Left renal pelvis (tissue), 4 donors: ENCODE results near the gene ATG13. TPM values are rescaled to one million over a fixed set of nuclear protein-coding genes. Genes with fewer than 3 reads are reported as not detected.
"Not testable (repeated sequence)": the region's sequence is repeated elsewhere in the genome, so short reads cannot be mapped to it uniquely, and the experiment has no call there.

Source experiments
- DNase-seq, 4 donors: peaks; one replicate each; pipeline ENCODE4 v3.0.0-alpha.2; 2013; ENCODE audit warnings: low read depth in 4 of 4, low spot score in 3 of 4
- polyA plus RNA-seq, 4 donors: library from polyadenylated mRNA; unstranded; fragments of 120-200 nt; gene quantifications; one replicate each; pipeline ENCODE4 v1.2.1, GENCODE V29; 2013; ENCODE audit not compliant: insufficient read length in 4 of 4

The ATG13 gene
- polyA plus RNA-seq, 4 donors: 49.9 to 75.4 (median 66.0) TPM

DNA sequence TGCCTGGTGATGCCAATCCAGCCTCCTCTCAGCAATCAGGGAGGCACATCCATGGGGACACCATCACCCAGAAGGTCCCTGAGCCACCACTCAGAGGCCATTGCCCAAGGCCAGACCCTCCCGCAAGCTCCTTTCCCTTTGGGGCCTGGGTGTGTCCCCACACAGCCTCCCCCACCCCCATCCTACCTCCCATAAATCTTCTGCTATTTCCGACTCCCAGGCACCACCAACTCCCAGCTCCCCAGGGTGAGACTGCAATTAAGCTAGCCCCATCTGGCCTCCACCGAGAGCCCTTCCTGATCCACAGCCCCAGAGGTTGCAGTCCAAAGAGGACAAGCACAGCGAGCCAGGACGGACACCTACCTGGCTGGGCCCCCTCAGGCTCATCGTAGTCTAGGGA, 76.7 kb downstream of the ATG13 start:
- no peak for DNase-seq

DNA sequence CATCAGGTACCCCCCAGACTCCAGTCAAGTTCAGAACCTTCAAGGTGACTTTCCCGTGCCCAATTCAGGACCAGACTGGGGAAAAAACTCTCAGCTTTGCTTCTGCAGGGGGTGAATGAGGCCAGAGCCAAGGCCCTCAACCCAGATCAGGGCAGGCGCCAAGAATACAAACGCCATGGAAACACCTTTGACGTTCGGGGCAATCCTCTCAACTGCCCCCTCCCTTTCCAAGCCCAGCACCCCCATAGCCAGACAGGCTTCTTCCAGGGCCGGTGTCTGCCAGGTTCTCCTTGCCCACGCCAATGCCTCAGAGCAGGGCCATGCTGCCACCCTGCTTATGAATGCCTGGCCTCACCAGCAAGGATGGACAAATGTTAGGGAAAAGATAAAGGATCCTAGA, 77.3 kb downstream of the ATG13 start:
- no peak for DNase-seq

DNA sequence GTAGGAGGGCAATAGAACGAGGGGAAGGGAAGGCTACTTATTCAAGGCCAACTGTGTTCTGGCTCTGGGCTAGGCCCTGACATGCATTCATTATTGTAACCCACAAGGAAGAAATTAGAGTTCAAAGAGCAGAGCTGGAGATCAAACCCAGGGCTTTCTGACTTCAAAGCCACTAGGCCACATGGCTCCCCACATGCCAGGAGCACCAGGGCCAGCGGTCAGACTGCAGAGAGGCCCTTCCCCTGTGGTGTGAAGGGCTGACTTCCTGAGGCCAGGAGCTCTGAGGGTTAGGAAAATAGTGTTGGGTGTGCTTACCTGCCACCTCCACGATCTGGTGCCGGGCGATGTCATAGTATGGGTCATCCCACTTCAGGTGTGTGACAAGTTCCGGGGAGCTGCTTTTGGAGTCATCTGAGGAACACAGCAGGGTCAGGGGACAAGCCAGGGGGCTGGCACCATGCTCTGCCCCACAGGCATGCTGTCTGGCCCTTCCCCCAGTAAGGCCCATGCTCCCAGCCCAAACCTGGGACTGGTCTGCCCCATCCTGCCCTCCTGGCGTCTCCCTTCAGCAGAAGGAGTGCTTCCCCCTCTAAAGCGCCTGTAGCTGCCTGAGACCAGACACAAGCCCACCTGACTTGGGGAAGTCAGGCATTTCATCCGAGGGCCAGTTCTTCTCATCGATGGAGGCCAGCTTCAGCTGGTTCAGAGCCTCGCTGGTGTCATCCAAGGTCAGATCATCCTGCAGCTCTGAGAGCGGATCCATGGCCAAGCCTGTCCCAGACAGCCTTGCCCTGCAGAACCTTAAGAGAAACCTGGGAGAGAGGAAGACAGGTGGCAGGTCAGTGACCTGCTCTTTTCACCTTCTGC, 78.2 kb downstream of the ATG13 start:
- no peak for DNase-seq

DNA sequence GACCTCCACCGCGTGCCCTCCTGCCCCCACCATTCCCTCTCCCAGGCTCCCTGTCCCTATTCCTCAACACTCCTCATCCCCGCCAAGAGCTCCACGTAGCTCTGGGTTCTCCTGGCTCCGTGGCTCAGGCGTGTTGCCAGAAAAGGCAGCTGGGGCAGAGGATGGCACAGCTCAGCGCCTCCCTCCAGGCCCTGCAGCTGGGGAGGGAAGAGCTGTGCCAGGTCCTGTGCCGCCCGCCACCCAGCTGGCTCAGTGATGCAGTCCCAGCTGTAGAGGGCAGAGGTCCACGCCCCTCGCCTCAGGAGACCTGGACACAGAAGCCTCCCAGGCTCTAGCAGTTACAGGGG, 78.8 kb downstream of the ATG13 start:
- no peak for DNase-seq

DNA sequence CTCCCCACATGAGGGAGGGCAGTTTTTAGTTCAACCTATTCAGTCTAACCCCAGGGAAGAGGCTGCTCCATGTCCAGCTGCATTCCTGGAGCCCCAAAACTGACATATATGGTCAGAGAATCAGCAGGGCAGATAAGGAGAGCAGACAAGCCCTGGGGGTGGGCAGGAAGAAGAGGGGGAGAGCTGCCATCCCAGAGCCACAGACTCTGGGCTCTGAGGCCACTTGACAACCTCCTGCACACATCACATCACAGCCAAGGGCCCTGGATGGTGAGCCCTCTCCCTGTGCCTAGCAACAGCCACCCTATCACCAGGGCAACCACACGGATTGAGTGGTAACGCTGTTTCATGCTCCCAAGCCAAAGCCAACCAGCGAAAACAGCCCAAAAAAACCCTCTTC, 80.0 kb downstream of the ATG13 start:
- no peak for DNase-seq

DNA sequence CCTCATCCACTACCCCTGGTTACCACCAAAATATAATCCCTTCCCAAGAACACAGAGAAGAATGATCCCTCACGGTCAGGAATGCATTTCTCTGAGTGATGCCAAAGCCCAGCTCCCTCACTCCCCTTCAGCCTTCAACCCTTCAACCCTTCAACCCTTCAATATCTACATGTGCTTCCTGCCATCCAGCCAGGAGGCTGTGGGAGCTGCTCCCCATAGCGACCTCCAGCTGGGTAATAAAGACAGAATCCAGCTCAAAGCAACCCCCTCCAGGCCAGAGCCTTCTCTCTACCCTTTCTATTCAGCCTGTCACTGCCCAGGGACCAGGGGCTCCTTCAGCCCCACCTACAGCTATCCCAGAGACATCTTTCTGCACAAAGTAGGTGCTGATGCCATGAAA, 80.4 kb downstream of the ATG13 start:
- DNase-seq: no peak

DNA sequence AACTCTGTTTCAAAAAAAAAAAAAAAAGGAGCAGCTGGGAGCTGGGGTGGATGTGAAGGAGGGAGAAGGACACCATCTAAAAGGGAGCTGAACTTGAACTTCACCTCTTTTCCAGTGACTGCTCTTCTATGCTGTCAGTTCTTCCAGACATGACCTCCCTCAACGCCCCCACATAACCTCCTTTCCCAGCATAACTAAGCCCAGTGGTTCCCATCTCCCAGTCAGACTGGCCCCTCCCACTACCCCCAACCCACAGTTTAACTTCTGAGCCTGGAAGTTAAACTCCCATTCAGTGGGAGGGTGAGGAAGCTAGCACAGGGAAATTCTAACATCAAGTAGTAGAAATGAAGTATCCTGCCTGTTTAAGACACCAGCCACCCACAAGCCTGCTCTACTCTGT, 81.2 kb downstream of the ATG13 start:
- no peak for DNase-seq

DNA sequence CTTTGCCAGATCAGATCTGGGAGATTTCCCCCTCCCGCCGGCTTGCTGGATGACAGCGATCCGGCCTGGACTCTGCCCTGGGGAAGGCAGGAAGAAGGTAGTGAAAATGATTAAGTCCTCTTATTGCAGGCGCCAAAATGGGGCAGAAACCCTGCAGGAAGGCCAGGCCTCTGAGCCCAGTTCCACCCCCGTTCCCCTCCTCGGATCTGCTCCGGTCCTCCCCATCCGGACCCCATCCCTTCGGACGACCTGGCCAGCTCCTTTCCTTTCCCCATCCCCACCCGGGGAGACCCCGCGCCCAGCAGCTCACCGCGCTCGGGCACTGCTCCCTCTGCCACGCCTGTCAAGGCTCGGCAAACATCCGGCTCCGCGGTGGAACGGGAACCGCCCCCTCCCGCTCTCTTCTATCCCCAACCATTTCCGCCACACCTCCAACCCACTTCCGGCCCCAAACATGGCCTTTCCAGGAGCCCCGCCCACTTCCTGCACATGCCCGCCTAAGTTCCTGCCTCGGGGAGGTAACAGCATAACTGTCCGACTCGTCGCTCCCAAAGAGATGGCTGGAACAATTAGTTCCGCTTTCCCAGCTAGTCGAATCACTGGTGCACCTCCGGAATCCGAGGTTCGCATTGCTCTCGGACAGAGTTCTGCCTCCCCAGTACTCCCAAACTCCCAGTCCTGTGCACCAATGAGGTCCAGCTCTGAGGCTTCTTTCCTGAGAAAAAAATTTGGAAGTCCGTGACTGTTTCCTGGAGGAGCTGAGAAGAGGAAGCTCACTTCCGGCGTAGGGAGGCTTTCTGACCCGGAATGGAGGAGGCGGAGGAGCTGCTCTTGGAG, 83.1 kb downstream of the ATG13 start, which contains the start of the genes ARHGAP1 and ZNF408:
Gene ARHGAP1, minus strand, starts transcription at position 379 of the 837 bp plus-strand sequence. CDS start 4,512 bp downstream, outside the sequence.
Gene ZNF408, plus strand, starts transcription at position 791 of the 837 bp plus-strand sequence. Its CDS starts 17 bp downstream, at position 808.
- peak; percentile 95 to 98 (median 96) for DNase-seq

DNA sequence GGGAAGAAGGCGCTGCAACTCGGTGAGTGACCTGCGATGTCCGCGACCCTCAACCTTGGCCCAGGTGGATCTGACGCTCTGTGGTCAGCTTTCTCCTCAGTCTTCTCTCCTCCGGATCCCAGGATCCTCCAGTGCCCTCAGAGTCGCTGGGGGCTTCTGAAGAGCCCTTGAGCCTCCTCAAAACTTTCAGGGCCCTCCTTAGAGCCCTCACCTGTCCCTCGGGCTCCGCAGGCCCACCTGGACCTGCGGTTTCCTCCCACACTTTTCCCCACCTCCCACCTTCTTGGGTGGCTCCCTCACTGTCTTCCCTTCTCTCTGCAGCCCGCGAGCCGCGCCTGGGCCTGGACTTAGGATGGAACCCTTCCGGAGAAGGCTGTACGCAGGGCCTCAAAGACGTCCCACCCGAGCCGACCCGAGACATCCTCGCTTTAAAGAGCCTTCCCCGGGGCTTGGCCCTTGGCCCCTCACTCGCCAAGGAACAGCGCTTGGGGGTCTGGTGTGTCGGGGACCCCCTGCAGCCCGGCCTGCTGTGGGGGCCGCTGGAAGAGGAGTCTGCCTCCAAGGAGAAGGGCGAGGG, 83.8 kb downstream of the ATG13 start:
- no peak for DNase-seq

DNA sequence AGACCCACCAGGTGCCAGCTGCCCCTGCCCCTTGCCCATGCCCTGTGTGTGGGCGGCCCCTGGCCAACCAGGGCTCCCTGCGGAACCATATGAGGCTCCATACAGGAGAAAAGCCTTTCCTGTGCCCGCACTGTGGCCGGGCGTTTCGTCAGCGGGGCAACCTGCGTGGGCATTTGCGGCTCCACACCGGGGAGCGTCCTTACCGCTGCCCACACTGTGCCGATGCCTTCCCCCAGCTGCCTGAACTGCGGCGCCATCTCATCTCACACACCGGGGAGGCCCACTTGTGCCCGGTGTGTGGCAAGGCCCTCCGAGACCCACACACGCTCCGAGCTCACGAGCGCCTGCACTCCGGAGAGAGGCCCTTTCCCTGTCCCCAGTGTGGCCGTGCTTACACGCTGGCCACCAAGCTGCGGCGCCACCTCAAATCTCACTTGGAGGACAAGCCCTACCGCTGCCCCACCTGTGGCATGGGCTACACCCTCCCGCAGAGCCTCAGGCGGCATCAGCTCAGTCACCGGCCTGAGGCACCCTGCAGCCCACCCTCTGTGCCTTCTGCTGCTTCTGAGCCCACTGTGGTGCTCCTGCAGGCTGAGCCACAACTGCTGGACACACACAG, 87.8 kb downstream of the ATG13 start:
- DNase-seq: no peak

DNA sequence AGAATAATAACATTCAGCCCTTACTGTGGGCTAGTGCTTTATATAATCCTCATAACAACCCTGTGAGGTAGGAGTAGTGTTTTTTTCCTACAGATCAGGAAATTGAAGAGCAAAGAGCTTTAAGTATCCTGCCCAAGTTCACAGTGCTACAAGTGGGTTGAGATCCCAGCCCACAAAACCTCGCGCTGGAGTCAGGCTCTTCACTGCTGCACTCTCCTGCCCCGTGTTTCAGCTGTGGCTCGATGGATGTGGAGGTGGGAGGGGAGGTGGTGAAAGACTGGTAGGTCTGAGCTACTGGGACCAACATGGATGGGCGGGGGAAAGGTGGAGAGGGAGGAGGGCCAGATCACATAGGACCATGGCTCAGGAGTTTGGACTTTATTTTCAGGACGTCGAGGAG, 89.5 kb downstream of the ATG13 start:
- no peak for DNase-seq

DNA sequence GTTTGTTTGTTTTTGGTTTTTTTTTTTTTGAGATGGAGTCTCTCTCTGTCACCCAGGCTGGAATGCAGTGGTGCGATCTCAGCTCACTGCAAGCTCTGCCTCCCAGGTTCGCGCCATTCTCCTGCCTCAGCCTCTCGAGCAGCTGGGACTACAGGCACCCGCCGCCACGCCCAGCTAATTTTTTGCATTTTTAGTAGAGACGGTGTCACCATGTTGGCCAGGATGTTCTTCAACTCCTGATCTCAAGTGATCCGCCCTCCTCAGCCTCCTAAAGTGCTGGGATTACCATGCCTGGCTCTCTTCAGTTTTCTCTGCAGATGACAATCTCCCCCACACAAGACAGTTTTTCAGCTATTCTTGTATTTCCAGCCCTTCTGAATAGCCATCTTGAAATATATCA, 92.0 kb downstream of the ATG13 start:
- not testable (repeated sequence) for DNase-seq

DNA sequence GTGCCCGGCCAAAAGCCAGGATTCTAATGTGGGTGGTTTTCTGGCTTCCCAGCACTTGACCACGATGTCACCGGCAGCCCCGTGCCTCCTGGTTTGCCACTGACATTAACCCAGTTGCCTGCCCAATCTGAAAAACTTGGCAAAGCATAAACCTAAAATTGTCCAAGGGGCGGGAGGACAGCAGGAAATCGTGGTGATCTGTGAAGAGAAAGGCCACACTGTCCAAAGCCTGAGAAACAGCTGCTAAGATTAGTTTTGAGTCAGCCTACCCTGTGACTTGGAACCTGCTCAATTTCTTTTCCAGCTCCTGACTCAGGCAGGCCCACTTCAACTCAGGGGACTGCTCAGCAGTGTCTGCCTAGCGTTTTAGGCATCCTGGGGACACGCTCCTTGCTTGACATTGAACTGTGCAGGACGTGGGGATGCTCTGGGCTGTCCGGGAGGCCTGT, 93.5 kb downstream of the ATG13 start:
- no peak for DNase-seq

DNA sequence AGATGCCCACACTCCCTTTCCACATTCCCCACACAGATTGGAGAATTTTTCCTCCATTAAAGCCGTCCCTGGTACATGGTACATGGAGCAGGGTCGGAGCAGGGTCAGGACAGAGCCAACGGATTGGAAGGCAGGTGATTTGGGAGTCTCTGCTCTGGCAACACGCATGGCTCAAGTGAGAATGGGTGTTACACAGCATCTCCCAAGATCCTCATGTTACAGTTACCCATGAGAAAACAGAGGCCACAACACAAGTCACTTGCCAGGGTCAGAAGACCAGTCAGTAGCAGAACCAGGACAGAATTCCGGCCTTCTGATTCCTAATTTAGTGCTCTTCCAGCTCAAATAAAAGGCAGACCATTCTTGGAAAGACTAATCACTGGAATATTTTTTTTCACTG, 94.0 kb downstream of the ATG13 start:
- no peak for DNase-seq

DNA sequence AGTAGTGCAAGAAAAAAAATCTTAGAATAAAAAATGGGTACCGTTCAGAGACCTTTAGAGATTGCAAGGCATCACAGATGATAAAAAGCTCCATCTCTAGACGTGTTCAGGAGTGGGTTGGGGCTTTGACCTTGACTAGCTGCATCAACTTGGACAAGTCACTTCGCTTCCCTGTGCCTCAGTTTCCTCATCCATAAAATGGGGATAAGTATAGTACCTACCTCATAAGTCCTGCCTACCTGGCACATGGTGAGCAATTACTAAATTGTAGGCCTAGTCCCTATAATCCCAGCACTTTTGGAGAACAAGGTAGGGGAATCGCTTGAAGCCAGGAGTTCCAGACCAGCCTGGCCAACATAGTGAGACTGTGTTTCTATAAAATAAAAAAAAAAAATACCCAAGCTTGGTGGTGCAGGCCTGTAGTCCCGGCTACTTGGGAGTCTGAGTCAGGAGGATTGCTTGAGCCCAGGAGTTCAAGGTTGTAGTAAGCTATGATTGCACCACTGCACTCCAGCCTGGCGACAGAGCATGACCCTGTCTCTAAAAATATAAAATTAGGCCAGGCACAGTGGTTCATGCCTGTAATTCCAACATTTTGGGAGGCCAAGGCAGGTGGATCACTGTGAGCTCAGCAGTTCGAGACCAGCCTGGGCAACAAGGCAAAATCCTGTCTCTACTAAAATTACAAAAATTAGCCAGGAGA, 95.7 kb downstream of the ATG13 start:
- DNase-seq: no peak

DNA sequence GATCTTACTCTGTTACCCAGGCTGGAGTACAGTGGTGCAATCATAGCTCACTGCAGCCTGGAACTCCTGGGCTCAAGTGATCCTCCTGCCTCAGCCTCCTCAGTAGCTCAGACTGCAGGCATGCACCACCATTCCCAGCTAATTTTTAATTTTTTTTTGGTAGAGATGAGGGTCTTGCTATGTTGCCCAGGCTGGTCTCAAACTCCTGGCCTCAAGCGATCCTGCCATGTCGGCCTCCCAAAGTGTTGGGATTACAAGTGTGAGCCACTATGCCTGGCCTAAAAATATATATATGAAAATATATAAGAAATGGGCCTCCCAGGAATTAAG, 100.4 kb downstream of the ATG13 start:
- not testable (repeated sequence) for DNase-seq

DNA sequence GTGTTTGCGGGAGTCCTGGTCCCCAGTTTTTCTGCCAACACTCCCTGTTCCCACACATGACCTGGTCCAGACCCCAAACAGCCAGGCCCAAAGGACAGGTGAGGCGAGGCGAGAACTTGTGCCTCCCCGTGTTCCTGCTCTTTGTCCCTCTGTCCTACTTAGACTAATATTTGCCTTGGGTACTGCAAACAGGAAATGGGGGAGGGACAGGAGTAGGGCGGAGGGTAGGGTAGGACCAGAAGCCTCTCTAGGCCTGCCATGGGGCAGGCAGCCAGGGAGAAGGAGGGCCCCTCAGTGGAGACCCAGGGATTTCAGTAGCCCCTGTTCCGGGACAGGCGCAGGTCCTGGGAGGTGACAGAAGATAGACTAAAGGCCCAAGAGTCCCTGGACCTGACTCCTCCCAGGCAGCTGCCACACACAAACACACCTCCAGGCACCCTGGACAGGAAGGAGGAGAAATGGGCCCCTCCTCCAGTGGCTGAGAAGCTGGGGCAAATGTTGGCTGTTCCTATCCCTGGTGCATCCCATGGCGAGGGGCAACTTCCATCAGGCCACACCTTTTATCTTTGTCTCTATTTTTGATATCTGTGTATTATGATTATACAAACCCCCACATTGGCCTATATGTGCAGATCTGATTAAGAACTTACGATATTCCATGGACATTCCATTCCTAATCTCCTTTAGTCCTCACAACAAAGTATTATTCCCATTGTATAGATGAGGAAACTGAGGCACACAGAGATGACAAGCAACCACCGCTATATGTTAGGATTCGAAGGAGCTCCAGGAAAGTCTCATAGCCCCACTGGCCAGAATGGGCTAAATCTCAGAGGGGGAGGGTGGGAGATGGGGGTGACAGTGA, 101.0 kb downstream of the ATG13 start:
- DNase-seq: no peak

DNA sequence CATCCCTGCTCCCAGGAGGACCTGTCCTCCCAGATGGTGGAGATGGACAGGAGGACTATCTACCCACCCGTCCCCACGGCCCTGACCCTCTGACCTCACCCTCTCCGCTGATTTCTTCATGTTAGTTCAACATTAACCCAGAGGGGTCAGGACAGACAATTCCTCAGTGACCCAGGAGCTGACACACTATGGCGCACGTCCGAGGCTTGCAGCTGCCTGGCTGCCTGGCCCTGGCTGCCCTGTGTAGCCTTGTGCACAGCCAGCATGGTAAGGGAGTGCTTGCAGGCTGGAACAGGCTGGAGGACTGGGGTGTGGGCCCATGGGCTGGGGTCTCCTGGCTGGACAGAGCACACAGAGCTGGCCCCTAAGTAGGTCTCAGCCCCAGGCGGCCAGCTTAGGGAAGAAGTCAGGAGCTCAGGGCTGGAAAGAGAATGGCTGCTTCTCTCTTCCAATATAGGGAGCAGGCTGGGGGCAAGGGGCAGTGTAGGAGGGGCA, 101.7 kb downstream of the ATG13 start, which contains the start of gene F2:
Gene F2, plus strand, starts transcription at position 166 of the 495 bp plus-strand sequence. Its CDS starts 23 bp downstream, at position 189.
- DNase-seq: no peak
